GM21447 (cell line): Measurements from ENCODE around the gene INHA.

Experiments used
- ATAC-seq: cut with Tn5 transposase; IDR thresholded peaks from one replicate; pipeline ENCODE4 v1.9.1; 2021; ENCODE audit not compliant: unreplicated experiment

INHA gene

GRCh38 chr2:219571311-219572236 lies 536 bp upstream of the INHA start, which contains the start of gene OBSL1:
Gene OBSL1 (minus strand): TSS chr2:219571539. CDS start chr2:219571232, 307 bp downstream.
- no peak for ATAC-seq

- ATAC-seq = no peak
Observed at GRCh38 chr2:219573166-219573565, 1.1 kb downstream of the INHA start.

GRCh38 chr2:219574484-219575311 lies 2.6 kb downstream of the INHA start:
- no peak for ATAC-seq

GRCh38 chr2:219575566-219576504 lies 3.7 kb downstream of the INHA start:
- no peak for ATAC-seq

GRCh38 chr2:219576505-219577388 lies 4.6 kb downstream of the INHA start:
- ATAC-seq = no peak

GRCh38 chr2:219578811-219579613 lies 6.9 kb downstream of the INHA start:
- no peak for ATAC-seq

- ATAC-seq = no peak
Observed at GRCh38 chr2:219581346-219581745, 9.2 kb downstream of the INHA start.

GRCh38 chr2:219591091-219591490 lies 19.0 kb downstream of the INHA start:
- no peak for ATAC-seq

- no peak for ATAC-seq
Observed at GRCh38 chr2:219592736-219593135, 20.6 kb downstream of the INHA start.

GRCh38 chr2:219593154-219593553 lies 21.0 kb downstream of the INHA start:
- no peak for ATAC-seq

- no peak for ATAC-seq
Observed at GRCh38 chr2:219595256-219595655, 23.1 kb downstream of the INHA start.

- peak; percentile 6 for ATAC-seq
Observed at GRCh38 chr2:219596954-219597551, 24.9 kb downstream of the INHA start.

GRCh38 chr2:219597552-219598307 lies 25.6 kb downstream of the INHA start, which contains the start of gene STK11IP:
Gene STK11IP (plus strand): TSS chr2:219597857. CDS start chr2:219598120, 263 bp downstream.
- peak; percentile 94 for ATAC-seq

GRCh38 chr2:219598308-219599078 lies 26.4 kb downstream of the INHA start:
- no peak for ATAC-seq

GRCh38 chr2:219603771-219604170 lies 31.7 kb downstream of the INHA start:
- no peak for ATAC-seq

- no peak for ATAC-seq
Observed at GRCh38 chr2:219605607-219605954, 33.5 kb downstream of the INHA start.

GRCh38 chr2:219607931-219608330 lies 35.8 kb downstream of the INHA start:
- ATAC-seq = no peak
